Peyer's patch (tissue), 4 donors: ENCODE data around the gene MED1. TPM values are rescaled to one million over a fixed set of nuclear protein-coding genes. Genes with fewer than 3 reads are reported as not detected.

Experiments used
- DNase-seq, 3 donors: peaks; one replicate each; pipeline ENCODE4 v3.0.0-alpha.2; 2017 to 2019
- H3K27ac ChIP-seq, 4 donors: fragments of 200-600 bp; sonication (generic); one replicate each; pipeline ENCODE4 v1.5.1; 2016 to 2019
- H3K27me3 ChIP-seq, 2 donors: fragments of 200-600 bp; sonication (generic); one replicate each; pipeline ENCODE4 v1.5.1; 2019
- H3K36me3 ChIP-seq, 3 donors: fragments of 200-600 bp; sonication (generic); one replicate each; pipeline ENCODE4 v1.5.1; 2016 to 2019
- H3K4me1 ChIP-seq, 4 donors: fragments of 200-600 bp; sonication (generic); one replicate each; pipeline ENCODE4 v1.5.1; 2016 to 2019
- H3K4me3 ChIP-seq, 4 donors: fragments of 200-600 bp; sonication (generic); 1 replicate in 3 of 4; 2 replicates in 1 of 4; pipeline ENCODE4 v1.5.1; 2016 to 2019; ENCODE audit warnings: mild to moderate bottlenecking in 1 of 4
- H3K9me3 ChIP-seq, 4 donors: fragments of 200-600 bp; sonication (generic); one replicate each; pipeline ENCODE4 v1.5.1; 2016 to 2019; ENCODE audit warnings: mild to moderate bottlenecking in 1 of 4
- CTCF ChIP-seq, 6 experiments: fragments of 450-650 bp in 4 of 6; fragments of 200-600 bp in 2 of 6; sonication (generic) in 1 of 6; IDR thresholded peaks; one replicate each; pipeline ENCODE4 v1.5.1; 2017 to 2019; ENCODE audit warnings: antibody characterized with exemption in 6 of 6, mild to moderate bottlenecking in 3 of 6, moderate library complexity in 1 of 6
- POLR2A ChIP-seq, 2 donors: fragments of 450-650 bp; IDR thresholded peaks; one replicate each; pipeline ENCODE4 v1.5.1; 2017; ENCODE audit warnings: antibody characterized with exemption in 2 of 2, mild to moderate bottlenecking in 2 of 2, moderate library complexity in 2 of 2
- total RNA-seq, 4 donors: library from RNA; depleted of rRNA; stranded (reverse); fragments of >200 nt; gene quantifications; one replicate each; pipeline ENCODE4 v1.1.0, GENCODE V29; 2016

Gene MED1
- total RNA-seq, 4 donors from 2014 or later: 22.5 to 41.0 (median 36.8) TPM

DNA sequence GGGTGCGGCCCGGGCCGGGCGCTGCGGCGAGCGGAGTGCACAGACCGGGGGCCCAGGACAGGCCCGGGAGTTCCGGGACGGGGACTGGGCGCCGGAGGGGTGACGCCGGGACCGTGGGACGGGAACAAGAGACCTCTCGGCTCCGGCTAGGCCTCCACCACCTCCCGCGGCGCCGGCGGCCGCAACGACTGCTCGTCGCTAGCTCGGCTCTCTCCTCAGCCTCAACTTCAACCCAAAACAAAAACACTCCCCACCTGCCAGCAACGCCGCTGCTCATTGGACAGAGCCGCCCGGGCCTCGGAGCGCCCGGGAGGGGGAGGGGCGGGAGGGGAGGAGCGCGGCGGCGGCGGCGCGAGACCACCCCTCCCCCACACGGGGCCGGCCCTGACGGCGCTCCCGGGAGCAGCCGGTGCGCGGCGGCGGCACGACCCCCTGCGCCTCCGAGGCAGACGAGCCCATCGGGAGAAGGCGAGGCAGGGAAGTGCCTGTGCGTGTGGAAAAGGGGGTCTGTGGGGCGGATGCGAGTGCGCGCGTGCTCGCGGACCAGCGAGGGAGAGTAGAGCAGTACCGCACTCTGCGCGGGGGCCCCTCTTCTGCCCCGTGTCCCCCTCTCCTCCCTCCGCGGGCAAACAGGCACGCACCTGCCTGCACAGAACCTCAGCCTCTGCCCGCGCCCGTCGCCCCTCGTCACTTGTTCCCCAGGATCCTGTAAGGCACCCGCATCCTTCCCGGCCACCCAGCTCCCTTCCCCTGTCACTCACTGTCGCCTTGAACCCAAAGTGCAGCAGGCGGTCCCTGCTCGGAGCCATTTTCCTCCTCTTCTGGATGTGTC, 49.4 kb downstream of the MED1 start, which contains the start of gene FBXL20:
Gene FBXL20 (minus strand): TSS at position 215 of the 832 bp plus-strand sequence. CDS start 224 bp downstream, outside the sequence.
- no peaks in the 10 kb centered on the region for H3K27me3 ChIP-seq
- peak within 1 kb of the TSS; percentile 68 to 98 (median 91) for H3K4me3 ChIP-seq
- TF ChIP-seq POLR2A (IDR thresholded peaks at IDR 0.05) (peak; percentile 72 to 85), CTCF (IDR thresholded peaks at IDR 0.05) (no peak)
- peaks cover 0 to 24% (median 5%) of the 10 kb centered on the region in 4 donors for H3K4me1 ChIP-seq
- no peaks in the 10 kb centered on the region for H3K36me3 ChIP-seq
- H3K27ac ChIP-seq: peak within 1 kb of the TSS; percentile 83 to 96 (median 92)
- no peaks in the 10 kb centered on the region for H3K9me3 ChIP-seq
- DNase-seq: peak; percentile 91 to 97 (median 94)

DNA sequence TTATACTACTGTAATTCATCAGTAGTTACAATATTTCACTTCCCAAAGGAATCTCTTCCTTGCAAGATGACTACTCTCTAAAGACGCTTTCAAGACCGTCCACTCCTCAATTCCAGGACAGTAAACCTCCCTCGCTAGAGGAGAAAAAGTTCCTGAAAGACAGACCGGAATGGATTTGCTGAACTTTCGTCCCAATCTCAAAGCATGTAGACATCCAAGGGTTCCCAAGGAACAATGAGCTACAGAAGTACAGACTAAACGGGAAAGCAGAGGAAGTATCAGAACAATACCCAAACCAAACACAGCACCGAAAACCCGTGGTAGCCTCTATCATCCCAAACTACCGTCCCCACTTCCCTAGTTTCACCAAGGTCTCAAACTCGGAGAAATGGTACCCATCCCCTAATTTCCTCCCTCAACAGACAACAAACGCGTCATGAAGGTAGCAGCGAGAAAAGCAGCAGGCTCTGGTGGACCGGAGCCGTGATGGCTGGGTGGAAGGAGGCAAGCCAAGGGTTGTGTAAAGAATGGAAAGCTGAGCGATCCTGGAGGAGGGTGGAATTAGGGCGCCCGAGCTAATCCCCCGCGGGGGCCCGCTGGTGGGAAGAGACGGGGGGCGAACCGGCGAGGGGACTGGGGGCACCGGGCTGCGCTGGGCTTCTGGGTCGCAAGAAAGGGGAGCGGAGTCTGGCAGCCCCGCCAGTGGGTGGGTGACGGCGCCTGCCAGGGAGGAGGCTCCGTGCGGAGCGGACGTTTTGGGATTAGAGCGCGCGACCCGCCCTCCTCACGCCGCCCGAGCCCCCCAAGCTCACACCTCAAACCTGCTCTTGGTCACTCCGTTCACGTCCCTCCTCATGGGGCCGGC, 50.3 kb downstream of the MED1 start:
- Histone ChIP-seq H3K9me3 (no peaks in the 10 kb centered on the region), H3K36me3 (no peaks in the 10 kb centered on the region), H3K27me3 (no peaks in the 10 kb centered on the region), H3K27ac (peak overlapping the region; percentile 83 to 96 (median 92)), H3K4me3 (peak overlapping the region; percentile 68 to 98 (median 91)), H3K4me1 (peaks cover 0 to 24% (median 5%) of the 10 kb centered on the region in 4 donors)
- peak in 1 of 3 donors; percentile 47 for DNase-seq
- TF ChIP-seq POLR2A (IDR thresholded peaks at IDR 0.05) (no peak), CTCF (IDR thresholded peaks at IDR 0.05) (no peak)

- Histone ChIP-seq H3K4me1 (peaks cover 0 to 24% (median 5%) of the 10 kb centered on the region in 4 donors), H3K27ac (no peak overlapping the region), H3K9me3 (no peaks in the 10 kb centered on the region), H3K4me3 (peak overlapping the region in 2 of 4 donors; percentile 86 to 96), H3K36me3 (no peaks in the 10 kb centered on the region), H3K27me3 (no peaks in the 10 kb centered on the region)
- DNase-seq: no peak
- TF ChIP-seq CTCF (IDR thresholded peaks at IDR 0.05) (no peak), POLR2A (IDR thresholded peaks at IDR 0.05) (no peak)
Observed at GRCh38 chr17:39399791-39400190, 51.3 kb downstream of the MED1 start.

DNA sequence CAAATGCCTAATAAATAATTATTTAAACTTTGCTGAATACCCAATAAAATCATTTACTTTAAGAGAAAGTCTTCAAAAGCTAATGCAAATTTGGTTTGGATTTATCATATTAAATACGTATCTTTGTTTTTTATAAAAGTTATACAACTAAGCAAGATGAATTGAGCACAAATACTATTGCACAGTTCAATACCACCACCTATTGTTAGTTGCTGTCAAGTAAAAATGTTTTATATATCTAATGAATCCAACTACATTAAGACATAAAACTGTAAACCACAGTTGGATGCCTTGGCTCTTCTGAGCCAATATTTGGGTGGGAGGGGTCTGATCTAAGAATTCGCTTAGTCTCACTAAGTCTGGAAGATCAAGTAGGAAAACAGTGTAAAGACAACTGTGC, 57.3 kb downstream of the MED1 start:
- Histone ChIP-seq H3K27ac (no peak overlapping the region), H3K4me3 (no peak overlapping the region), H3K36me3 (peaks cover 0 to under 1% (median 0%) of the 10 kb centered on the region in 3 donors), H3K27me3 (no peaks in the 10 kb centered on the region), H3K4me1 (peaks cover 0 to 7% (median 0%) of the 10 kb centered on the region in 4 donors), H3K9me3 (no peaks in the 10 kb centered on the region)
- no peak for DNase-seq
- TF ChIP-seq POLR2A (IDR thresholded peaks at IDR 0.05): no peak
- TF ChIP-seq CTCF (IDR thresholded peaks at IDR 0.05): peak in 2 of 6 experiments; percentile 18 to 30

DNA sequence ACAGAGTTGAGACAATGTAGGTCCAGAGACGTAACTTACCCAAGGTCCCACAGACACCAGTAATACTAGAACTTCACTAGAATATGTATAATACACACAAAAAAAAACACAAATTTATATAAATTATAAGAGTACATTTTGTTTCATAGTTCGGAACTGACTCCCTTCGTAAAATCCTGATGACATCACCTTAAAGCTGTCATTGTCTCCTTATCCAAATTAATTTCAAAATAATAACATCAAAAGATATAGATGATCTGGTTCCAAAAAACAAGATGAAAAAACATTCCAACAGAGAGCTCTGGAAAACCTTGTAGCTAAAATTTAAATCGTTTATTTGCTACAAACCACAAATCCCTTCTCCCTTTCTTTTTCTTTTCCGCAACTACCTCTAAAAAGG, 59.6 kb downstream of the MED1 start:
- Histone ChIP-seq H3K27me3 (no peaks in the 10 kb centered on the region), H3K4me1 (no peaks in the 10 kb centered on the region), H3K4me3 (no peak overlapping the region), H3K36me3 (peaks cover 0 to 16% (median 0%) of the 10 kb centered on the region in 3 donors), H3K9me3 (no peaks in the 10 kb centered on the region), H3K27ac (no peak overlapping the region)
- TF ChIP-seq POLR2A (IDR thresholded peaks at IDR 0.05) (no peak), CTCF (IDR thresholded peaks at IDR 0.05) (no peak)
- no peak for DNase-seq
